Natural killer cell treated with Interleukin-12 subunit alpha and Interleukin-12 subunit beta and Interleukin-15 and Interleukin-18, amount 100 ng/mL, for 72 hours (primary cell): Measurements from ENCODE around the gene SLC25A51. TPM values are rescaled to one million over a fixed set of nuclear protein-coding genes. Genes with fewer than 3 reads are reported as not detected.
"Not testable (repeated sequence)": the region's sequence is repeated elsewhere in the genome, so short reads cannot be mapped to it uniquely, and the experiment has no call there.

Experiments used
- ATAC-seq, 2 donors: fragments of 150-1000 bp; cut with Tn5 transposase in 1 of 2; sonication (Bioruptor Pico), chemical (Tn5 transposase) in 1 of 2; 2 replicates each; pipeline ENCODE4 v1.10.0; 2021
- DNase-seq: peaks from one replicate; pipeline ENCODE4 v3.0.0; 2022; ENCODE audit warnings: low spot score
- H3K27ac Mint-ChIP-seq, 2 donors: 1 replicate in 1 of 2; 2 replicates in 1 of 2; pipeline ENCODE4 v1.8.0; 2022; ENCODE audit warnings: mixed read lengths in 2 of 2, mild to moderate bottlenecking in 1 of 2, moderate library complexity in 1 of 2
- H3K27me3 Mint-ChIP-seq, 2 donors: 1 replicate in 1 of 2; 2 replicates in 1 of 2; pipeline ENCODE4 v1.8.0; 2022; ENCODE audit warnings: mixed read lengths in 2 of 2
- H3K36me3 Mint-ChIP-seq: one replicate; pipeline ENCODE4 v1.8.0; 2022; ENCODE audit warnings: mixed read lengths
- H3K4me1 Mint-ChIP-seq, 2 donors: 1 replicate in 1 of 2; 2 replicates in 1 of 2; pipeline ENCODE4 v1.8.0; 2022; ENCODE audit warnings: low read depth in 2 of 2, mixed read lengths in 2 of 2, mild to moderate bottlenecking in 1 of 2
- H3K4me3 Mint-ChIP-seq: one replicate; pipeline ENCODE4 v1.8.0; 2022; ENCODE audit warnings: mixed read lengths
- H3K9me3 Mint-ChIP-seq: 2 replicates; pipeline ENCODE4 v1.8.0; 2022; ENCODE audit warnings: mixed read lengths
- total RNA-seq, 2 donors: library from RNA; stranded (reverse); gene quantifications; one replicate each; pipeline ENCODE4 v1.2.3, GENCODE V29; 2022

The SLC25A51 gene
- total RNA-seq, 2 donors from 2014 or later, result 28.7 to 34.7 TPM

GRCh38 chr9:37909836-37910235, 5.9 kb upstream of the SLC25A51 start:
- not testable (repeated sequence) for DNase-seq, H3K36me3 Mint-ChIP-seq, H3K9me3 Mint-ChIP-seq, H3K27me3 Mint-ChIP-seq, ATAC-seq, H3K4me3 Mint-ChIP-seq
- H3K4me1 Mint-ChIP-seq, result peaks cover 14 to 17% of the 10 kb centered on the region in 2 donors
- peak overlapping the region in 1 of 2 donors; percentile 74 for H3K27ac Mint-ChIP-seq

- H3K9me3 Mint-ChIP-seq, result no peaks in the 10 kb centered on the region
- H3K4me3 Mint-ChIP-seq, result no peak overlapping the region
- peaks cover 17 to 19% of the 10 kb centered on the region in 2 donors for H3K4me1 Mint-ChIP-seq
- DNase-seq (no peak), ATAC-seq (no peak)
- peak overlapping the region in 1 of 2 donors; percentile 1 for H3K27ac Mint-ChIP-seq
- H3K36me3 Mint-ChIP-seq, result no peaks in the 10 kb centered on the region
- no peaks in the 10 kb centered on the region for H3K27me3 Mint-ChIP-seq
Observed at GRCh38 chr9:37909326-37909725, 5.4 kb upstream of the SLC25A51 start.

DNA sequence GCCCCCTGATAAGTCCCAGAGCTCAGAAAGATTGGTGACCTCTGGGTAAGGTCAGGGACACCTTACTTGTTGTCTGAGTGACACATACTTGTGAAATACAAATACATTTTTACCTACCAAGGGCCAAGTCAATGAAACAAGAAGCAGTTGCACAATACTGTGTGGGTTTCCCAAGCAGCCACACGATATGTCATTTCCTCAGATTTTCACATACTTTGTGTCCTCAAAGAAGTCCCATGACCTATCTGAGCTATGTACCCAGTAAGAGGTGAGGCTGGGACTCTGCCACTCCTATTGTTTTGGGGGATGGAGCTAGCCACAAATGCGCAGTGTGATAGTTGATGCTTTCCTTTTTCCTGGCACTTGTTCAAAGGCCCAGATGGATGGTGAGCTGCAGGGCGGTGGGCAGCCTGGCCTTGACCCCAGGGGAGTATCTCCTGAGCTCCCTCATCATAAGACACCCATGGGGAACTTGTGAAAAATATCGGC, 4.8 kb upstream of the SLC25A51 start:
- DNase-seq, result peak; percentile 72
- Mint-ChIP-seq H3K9me3 (no peaks in the 10 kb centered on the region), H3K4me3 (peak overlapping the region; percentile 16), H3K27ac (peak overlapping the region; percentile 1 to 4), H3K27me3 (no peaks in the 10 kb centered on the region), H3K4me1 (peaks cover 15 to 20% of the 10 kb centered on the region in 2 donors), H3K36me3 (no peaks in the 10 kb centered on the region)
- peak; percentile 58 to 70 for ATAC-seq

- H3K36me3 Mint-ChIP-seq, result no peaks in the 10 kb centered on the region
- H3K4me3 Mint-ChIP-seq, result no peak overlapping the region
- H3K27me3 Mint-ChIP-seq, result no peaks in the 10 kb centered on the region
- no peaks in the 10 kb centered on the region for H3K9me3 Mint-ChIP-seq
- DNase-seq, result no peak
- H3K27ac Mint-ChIP-seq, result peak overlapping the region; percentile 1 to 4
- H3K4me1 Mint-ChIP-seq, result peaks cover 11 to 16% of the 10 kb centered on the region in 2 donors
- no peak for ATAC-seq
Observed at GRCh38 chr9:37908283-37908682, 4.4 kb upstream of the SLC25A51 start.

GRCh38 chr9:37906312-37907239, 2.6 kb upstream of the SLC25A51 start:
- Mint-ChIP-seq H3K36me3 (no peaks in the 10 kb centered on the region), H3K27me3 (no peaks in the 10 kb centered on the region), H3K4me1 (peaks cover 19 to 21% of the 10 kb centered on the region in 2 donors), H3K4me3 (peak overlapping the region; percentile 1), H3K27ac (no peak overlapping the region), H3K9me3 (no peaks in the 10 kb centered on the region)
- DNase-seq, result no peak
- no peak for ATAC-seq

DNA sequence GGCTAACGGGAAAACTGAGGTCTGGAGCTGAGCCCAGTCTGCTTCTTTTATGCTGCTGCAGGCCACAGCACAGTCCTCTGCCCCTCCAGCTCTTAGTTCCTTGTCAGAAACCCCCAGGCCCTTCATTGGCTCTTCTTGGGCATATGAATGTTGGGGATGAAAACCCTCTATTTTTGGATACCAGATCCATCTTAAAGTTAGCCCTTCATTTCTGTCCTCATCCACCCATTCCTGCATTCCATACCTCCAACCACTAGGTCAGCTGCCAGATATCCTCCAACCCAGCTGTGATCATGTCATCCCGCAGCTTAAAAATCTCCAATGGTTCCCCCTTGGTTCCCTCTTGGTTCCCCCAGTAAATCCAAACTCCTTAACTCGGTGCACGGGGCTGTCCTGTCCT, 1.8 kb upstream of the SLC25A51 start:
- Mint-ChIP-seq H3K27me3 (no peaks in the 10 kb centered on the region), H3K27ac (no peak overlapping the region), H3K4me3 (peak overlapping the region; percentile 1), H3K36me3 (no peaks in the 10 kb centered on the region), H3K9me3 (no peaks in the 10 kb centered on the region), H3K4me1 (peaks cover 19 to 22% of the 10 kb centered on the region in 2 donors)
- DNase-seq, result no peak
- ATAC-seq, result no peak

GRCh38 chr9:37905131-37905505, 1.2 kb upstream of the SLC25A51 start:
- H3K36me3 Mint-ChIP-seq, result no peaks in the 10 kb centered on the region
- H3K4me3 Mint-ChIP-seq, result no peak overlapping the region
- ATAC-seq (no peak), DNase-seq (no peak)
- H3K27ac Mint-ChIP-seq, result peak overlapping the region; percentile 89 to 93
- peaks cover 19 to 24% of the 10 kb centered on the region in 2 donors for H3K4me1 Mint-ChIP-seq
- H3K9me3 Mint-ChIP-seq, result no peaks in the 10 kb centered on the region
- H3K27me3 Mint-ChIP-seq, result no peaks in the 10 kb centered on the region

DNA sequence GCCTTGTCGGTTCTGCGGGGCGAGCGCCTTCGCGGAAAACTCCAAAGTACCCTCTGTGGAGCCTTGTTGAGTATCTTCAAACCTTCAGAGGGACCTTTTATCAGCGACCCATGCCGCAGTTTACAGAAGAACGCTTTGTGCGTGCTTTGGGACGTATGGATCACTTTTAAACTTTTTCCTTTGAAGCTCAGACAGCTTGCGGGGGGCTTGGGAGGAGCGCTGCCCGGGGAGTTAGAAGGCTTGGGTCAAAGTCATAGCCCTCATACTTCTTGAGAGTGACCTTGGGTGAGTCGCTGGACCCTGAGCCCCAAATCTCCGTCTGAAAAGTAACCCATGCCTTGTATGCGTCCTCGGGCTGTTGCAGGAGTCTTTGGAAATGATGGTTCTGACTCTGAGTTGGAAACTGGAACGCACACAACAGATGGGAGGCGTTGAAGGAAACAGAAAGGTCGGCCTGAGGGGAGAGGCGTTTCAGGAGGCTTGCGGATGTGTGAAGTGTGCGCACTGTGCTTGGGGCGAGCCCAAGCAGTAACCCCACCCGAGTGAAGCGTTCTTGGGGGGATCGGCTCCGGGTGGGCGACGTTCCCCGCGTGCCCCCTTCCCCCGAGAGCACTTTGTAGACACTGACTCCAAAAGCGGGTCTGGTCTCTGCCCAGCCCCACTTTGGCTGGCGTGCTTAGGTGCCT, 661 bp upstream of the SLC25A51 start:
- DNase-seq (no peak), ATAC-seq (no peak)
- Mint-ChIP-seq H3K4me3 (peak overlapping the region; percentile 92), H3K4me1 (peaks cover 19 to 24% of the 10 kb centered on the region in 2 donors), H3K27ac (peak overlapping the region; percentile 89 to 93), H3K27me3 (no peaks in the 10 kb centered on the region), H3K36me3 (no peaks in the 10 kb centered on the region), H3K9me3 (no peaks in the 10 kb centered on the region)

DNA sequence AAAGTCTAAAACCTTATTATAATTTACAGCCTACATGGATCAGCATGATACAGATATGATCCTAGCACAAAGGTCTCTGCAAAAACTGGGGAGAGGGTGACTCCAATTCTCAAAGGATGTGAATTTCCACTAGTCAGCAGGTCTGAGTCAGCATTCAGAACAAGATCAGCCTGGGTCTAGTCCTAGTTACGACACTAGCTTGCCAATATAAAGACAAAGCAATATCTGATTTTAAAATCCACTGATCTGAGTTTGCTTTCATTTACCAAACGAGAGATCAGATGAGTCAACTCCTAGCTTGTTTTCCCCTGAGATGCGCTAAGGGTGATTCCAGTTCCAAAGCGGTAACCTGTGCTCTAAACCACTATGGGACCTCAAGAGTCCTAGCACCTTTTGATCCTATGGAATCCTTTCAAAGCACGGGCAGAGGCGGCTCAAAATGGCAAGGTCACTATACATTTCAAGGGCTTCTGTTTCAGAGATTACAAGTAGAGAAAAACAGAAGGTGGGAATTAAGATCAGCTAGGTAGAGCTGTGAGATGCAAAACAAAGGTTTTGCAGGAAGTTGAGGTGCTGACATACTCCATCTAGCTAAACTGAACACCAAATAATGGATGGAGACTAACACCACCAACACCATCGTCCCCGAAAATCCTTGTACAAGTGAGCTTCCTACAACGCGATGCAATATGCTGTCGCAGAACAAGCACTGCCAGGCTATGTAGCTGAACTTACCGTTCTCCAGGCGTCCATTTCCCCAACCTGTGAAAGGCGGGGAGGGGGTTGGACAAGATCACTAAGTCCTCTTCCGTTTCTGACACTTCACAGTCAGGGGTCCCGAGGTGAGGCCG, 906 bp downstream of the SLC25A51 start:
- Mint-ChIP-seq H3K4me3 (peak overlapping the region; percentile 92), H3K27me3 (no peaks in the 10 kb centered on the region), H3K36me3 (no peaks in the 10 kb centered on the region), H3K4me1 (peaks cover 8 to 14% of the 10 kb centered on the region in 2 donors), H3K9me3 (no peaks in the 10 kb centered on the region), H3K27ac (peak overlapping the region; percentile 72 to 93)
- no peak for ATAC-seq
- no peak for DNase-seq

- Mint-ChIP-seq H3K27ac (no peak overlapping the region), H3K9me3 (no peaks in the 10 kb centered on the region), H3K4me1 (peaks cover 8 to 14% of the 10 kb centered on the region in 2 donors), H3K27me3 (no peaks in the 10 kb centered on the region), H3K4me3 (peak overlapping the region; percentile 92), H3K36me3 (no peaks in the 10 kb centered on the region)
- ATAC-seq (no peak), DNase-seq (no peak)
Observed at GRCh38 chr9:37902131-37902530, 1.8 kb downstream of the SLC25A51 start.

DNA sequence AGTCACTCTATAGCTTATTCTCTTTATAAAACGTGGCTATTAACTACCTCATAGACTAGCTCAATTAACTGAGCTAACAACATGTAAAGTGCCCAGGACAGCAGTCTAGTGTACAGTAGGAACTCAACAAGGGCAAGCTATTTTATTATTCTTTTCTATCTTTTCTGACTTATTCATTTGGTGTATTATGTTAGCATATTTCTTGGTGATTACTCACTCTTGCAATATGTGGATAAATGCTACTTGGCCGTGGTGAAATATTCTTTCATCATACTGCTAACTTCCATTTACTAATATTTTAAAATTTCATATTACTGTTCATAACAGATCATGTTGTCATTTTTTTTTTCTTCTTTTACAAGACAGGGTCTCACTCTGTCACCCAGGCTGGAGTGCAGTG, 4.9 kb downstream of the SLC25A51 start:
- no peak overlapping the region for H3K4me3 Mint-ChIP-seq

DNA sequence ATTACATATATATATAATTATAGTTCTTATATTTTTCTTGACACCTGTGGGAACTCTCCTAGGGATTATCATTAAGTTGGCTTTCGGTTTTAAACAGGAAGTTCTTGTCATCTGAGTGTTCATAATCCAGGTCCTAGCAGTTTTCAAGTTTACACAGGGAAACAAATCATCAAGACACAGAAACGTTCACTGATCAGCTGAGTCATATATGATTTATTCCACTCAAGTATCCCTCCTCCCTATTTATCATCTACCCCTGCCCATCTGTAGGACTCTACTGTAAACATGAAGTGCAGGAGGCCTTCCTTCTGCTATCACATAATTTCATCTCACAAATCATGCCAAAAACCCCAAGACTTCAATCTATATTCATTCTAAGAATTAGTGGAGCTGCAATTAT, 6.3 kb downstream of the SLC25A51 start:
- ATAC-seq (no peak), DNase-seq (no peak)
- Mint-ChIP-seq H3K36me3 (peaks cover 14% of the 10 kb centered on the region), H3K9me3 (no peaks in the 10 kb centered on the region), H3K27ac (no peak overlapping the region), H3K4me3 (no peak overlapping the region), H3K27me3 (no peaks in the 10 kb centered on the region), H3K4me1 (peaks cover 2 to 7% of the 10 kb centered on the region in 2 donors)

More for the DNA sequence above, 4.9 kb downstream of the SLC25A51 start:
- no peak overlapping the region for H3K27ac Mint-ChIP-seq
- no peak for DNase-seq
- no peaks in the 10 kb centered on the region for H3K27me3 Mint-ChIP-seq
- peaks cover 9% of the 10 kb centered on the region for H3K36me3 Mint-ChIP-seq
- no peak for ATAC-seq
- no peaks in the 10 kb centered on the region for H3K9me3 Mint-ChIP-seq
- peaks cover 8 to 11% of the 10 kb centered on the region in 2 donors for H3K4me1 Mint-ChIP-seq

DNA sequence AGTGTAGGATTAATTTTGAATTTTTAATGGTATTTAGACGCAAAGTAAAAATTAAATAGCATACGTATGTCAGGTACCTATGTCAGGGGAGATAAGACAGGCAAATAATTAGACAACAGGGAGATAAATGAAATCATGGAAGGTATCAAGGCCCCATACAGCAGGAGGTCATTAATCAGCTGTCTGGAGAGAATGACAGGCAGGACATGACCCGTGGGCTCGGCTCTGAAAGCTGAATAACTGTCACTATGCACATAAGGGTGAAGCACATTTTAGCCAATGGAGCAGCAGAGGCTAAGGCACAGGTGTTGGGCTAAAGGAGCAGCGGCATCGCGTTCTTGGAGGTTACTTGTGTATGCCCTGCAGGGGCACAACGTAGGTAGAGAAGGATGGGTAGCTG, 11.9 kb downstream of the SLC25A51 start:
- peaks cover 18% of the 10 kb centered on the region for H3K36me3 Mint-ChIP-seq

More for the DNA sequence above, 11.9 kb downstream of the SLC25A51 start:
- H3K27ac Mint-ChIP-seq, result peak overlapping the region in 1 of 2 donors; percentile 27
- no peak overlapping the region for H3K4me3 Mint-ChIP-seq
- ATAC-seq (no peak), DNase-seq (no peak)
- no peaks in the 10 kb centered on the region for H3K9me3 Mint-ChIP-seq
- H3K27me3 Mint-ChIP-seq, result no peaks in the 10 kb centered on the region
- H3K4me1 Mint-ChIP-seq, result peaks cover 0 to 12% of the 10 kb centered on the region in 2 donors
